HG02943 (cell line): ENCODE results near the gene ZNF555.

Experiments used
- ATAC-seq: cut with Tn5 transposase; IDR thresholded peaks from one replicate; pipeline ENCODE4 v1.9.1; 2021; ENCODE audit warnings: mild to moderate bottlenecking, low read depth, moderate library complexity; ENCODE audit not compliant: unreplicated experiment

The ZNF555 gene

DNA sequence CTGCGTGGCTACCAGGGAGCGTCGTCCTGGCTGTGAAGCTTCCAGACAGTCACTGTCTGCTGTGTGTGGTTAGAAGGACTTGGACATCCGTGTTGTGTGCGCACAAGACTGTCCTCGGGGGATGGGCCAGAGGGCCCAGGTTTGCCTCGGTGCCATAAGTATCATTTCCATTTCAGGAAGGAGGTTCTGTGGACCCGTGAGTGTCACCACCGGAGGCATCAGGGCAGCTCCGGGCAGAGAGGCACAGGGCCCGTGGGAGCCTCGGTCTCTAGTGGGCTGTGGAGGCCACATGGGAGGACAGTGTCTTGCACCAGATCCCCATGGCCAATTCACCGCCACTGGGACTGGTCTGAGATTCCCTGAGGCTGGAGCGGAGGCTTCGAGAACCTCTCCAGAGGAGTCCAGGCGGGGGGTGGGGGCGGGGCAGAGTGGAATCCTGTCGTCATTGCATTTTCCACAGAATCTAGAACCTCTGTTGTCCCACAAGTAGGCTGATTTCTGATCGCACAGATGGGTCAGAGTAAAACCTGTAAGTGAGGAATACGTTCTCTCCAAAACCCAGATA is 65.4 kb downstream of the ZNF555 start:
- no peak for ATAC-seq
